Measurements from ENCODE around the gene BMP4.
A peak's percentile ranks its signal among the peaks of the same experiment; 100 is the strongest.

BMP4 gene

GRCh38 chr14:53963320-53964227, 6.9 kb upstream of the BMP4 start:
- DNase-seq (ENCODE audit: low spot score), result no peak

GRCh38 chr14:53962953-53963319, 6.3 kb upstream of the BMP4 start:
- no peak for DNase-seq (ENCODE audit: low spot score)

- no peak for DNase-seq (ENCODE audit: low spot score)
These were observed 2.0 kb upstream of the BMP4 start for GRCh38 chr14:53958628-53959027.

- peak; percentile 58 for DNase-seq (ENCODE audit: low spot score)
These were observed 1.1 kb upstream of the BMP4 start for GRCh38 chr14:53957739-53958138.

GRCh38 chr14:53955671-53956426, 776 bp downstream of the BMP4 start:
- peak; percentile 53 for DNase-seq (ENCODE audit: low spot score)

DNA sequence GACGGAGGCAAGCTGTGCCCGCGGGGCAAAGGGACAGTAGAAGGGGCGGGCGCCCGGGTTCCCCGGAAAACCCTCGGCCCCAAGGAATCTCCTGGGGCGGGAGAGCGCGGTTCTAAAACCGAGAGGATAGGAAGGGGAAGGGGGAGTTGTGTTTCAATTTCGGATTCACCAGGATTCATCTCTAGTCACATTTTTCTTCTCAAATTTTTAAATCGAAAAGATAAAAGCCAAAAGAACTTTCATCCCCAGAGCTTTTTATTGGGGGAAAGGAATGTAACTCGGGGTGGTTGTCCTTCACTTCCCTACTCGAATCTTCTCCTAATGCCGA, 1.4 kb downstream of the BMP4 start:
- peak; percentile 44 for DNase-seq (ENCODE audit: low spot score)

GRCh38 chr14:53954551-53955228, 1.9 kb downstream of the BMP4 start:
- peak; percentile 34 for DNase-seq (ENCODE audit: low spot score)

GRCh38 chr14:53953828-53954550, 2.6 kb downstream of the BMP4 start:
- peak; percentile 48 for DNase-seq (ENCODE audit: low spot score)

DNA sequence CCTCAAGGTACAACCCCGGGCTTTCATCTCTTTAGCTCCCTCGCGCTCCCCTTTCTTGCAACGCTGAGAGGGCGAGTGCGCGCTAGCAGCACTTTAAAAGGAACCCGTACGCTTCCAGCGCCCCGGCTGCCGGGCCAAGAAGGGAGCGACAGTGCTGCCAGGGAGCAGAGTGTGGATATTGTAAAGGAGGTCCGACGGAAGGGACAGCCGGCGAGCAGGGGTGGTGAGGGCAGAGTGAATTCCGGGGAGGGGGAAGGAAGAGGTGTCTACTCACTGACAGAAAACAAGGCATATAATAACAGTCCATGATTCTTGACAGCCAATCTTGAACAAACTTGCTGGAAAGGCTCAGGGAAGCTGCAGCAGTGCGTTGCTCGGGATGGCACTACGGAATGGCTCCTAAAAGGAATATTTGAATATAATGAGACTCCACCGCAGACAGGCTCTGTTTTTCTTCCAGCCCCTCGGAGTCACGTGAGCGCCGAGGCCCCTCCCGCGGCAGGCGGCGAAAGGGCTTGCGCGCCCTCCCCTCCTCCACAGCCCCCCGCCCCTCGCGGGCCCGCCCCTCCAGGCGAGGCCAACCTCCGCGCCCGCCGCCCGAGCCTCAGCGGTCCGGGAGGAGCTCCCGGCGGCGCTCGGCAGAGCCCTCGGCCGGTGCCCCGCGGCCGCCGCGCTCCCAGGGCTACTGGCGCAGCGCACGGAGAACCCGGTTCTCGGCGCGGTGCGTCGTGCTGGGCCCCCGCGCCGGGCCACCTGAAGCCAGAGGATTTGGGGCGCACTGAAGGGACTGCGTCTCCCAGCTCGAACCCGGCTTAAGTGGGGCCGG, 3.4 kb downstream of the BMP4 start:
- DNase-seq (ENCODE audit: low spot score), result peak; percentile 59

GRCh38 chr14:53952533-53952932, 4.1 kb downstream of the BMP4 start:
- DNase-seq (ENCODE audit: low spot score), result no peak

GRCh38 chr14:53951627-53952303, 4.9 kb downstream of the BMP4 start:
- no peak for DNase-seq (ENCODE audit: low spot score)

DNA sequence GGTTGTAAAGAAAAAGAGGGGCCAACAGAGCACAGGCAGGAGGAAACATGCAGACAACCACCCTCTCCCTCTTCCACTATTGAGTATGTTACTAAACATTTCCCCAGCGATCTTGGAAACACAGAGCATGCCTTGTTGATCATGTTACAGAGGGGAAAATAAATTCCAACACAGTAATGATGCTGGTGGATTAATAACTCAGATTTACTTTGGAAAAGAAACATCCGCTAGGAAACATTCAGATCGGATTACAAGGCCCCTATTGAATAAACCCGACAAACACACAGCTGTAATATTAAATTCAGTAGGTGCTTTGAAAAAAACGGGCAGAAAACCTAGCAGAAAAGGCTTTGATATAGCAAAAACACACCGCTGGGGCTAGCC, 5.4 kb downstream of the BMP4 start:
- no peak for DNase-seq (ENCODE audit: low spot score)

DNA sequence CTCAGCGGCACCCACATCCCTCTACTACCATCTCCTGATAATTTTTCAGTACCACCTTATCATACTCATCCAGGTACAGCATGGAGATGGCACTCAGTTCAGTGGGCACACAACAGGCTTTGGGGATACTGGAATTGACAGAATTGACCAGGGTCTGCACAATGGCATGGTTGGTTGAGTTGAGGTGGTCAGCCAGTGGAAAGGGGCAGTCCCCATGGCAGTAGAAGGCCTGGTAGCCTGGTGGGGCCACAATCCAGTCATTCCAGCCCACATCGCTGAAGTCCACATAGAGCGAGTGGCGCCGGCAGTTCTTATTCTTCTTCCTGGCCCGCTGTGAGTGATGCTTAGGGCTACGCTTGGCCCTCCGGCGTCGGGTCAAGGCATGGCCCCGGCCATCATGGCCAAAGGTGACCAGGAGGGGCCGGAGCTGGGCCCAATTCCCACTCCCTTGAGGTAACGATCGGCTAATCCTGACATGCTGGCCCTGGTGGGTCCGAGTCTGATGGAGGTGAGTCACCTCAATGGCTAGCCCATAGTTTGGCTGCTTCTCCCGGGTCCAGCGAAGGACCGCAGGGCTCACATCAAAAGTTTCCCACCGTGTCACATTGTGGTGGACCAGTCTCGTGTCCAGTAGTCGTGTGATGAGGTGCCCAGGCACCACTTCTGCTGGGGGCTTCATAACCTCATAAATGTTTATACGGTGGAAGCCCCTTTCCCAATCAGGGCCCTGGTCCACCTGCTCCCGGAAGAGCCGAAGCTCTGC, 6.4 kb downstream of the BMP4 start:
- DNase-seq (ENCODE audit: low spot score), result peak; percentile 22

GRCh38 chr14:53949201-53949600, 7.4 kb downstream of the BMP4 start:
- peak; percentile 46 for DNase-seq (ENCODE audit: low spot score)

- DNase-seq (ENCODE audit: low spot score), result peak; percentile 62
These were observed 8.3 kb downstream of the BMP4 start for GRCh38 chr14:53948205-53948884.

- DNase-seq (ENCODE audit: low spot score), result peak; percentile 38
These were observed 9.0 kb downstream of the BMP4 start for GRCh38 chr14:53947452-53948204.

GRCh38 chr14:53947094-53947445, 9.6 kb downstream of the BMP4 start:
- DNase-seq (ENCODE audit: low spot score), result no peak

- DNase-seq (ENCODE audit: low spot score), result no peak
These were observed 10.1 kb downstream of the BMP4 start for GRCh38 chr14:53946404-53947093.
